GM18858 (cell line): ENCODE measurements around the gene MED1.
A peak's percentile ranks its signal among the peaks of the same experiment; 100 is the strongest.
"Not testable (repeated sequence)": the region's sequence is repeated elsewhere in the genome, so short reads cannot be mapped to it uniquely, and the experiment has no call there.

Source experiments
- ATAC-seq: cut with Tn5 transposase; IDR thresholded peaks from one replicate; pipeline ENCODE4 v1.9.1; 2021; ENCODE audit not compliant: unreplicated experiment

Gene MED1

GRCh38 chr17:39416141-39416540, 34.9 kb downstream of the MED1 start:
- no peak for ATAC-seq

GRCh38 chr17:39410279-39410678, 40.8 kb downstream of the MED1 start:
- no peak for ATAC-seq

DNA sequence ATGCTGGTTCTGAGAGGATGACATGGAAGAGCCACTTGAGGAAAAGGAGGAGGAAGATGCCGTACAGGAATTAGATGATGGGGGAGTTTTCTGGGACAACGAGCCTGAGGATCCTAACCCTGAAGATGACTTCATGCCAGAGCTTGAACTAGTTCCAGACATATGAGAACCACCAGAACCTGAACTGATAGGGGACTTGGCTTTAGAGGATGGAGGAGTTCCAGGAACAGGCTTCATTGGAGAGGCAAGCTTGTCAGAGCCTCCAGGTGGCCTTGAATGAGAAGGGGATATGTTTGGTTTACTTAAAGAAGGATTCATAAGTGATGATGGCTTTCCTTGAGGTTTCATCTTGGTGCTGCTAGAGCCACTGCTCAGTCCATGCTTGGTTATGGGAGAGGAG, 42.7 kb downstream of the MED1 start:
- no peak for ATAC-seq

DNA sequence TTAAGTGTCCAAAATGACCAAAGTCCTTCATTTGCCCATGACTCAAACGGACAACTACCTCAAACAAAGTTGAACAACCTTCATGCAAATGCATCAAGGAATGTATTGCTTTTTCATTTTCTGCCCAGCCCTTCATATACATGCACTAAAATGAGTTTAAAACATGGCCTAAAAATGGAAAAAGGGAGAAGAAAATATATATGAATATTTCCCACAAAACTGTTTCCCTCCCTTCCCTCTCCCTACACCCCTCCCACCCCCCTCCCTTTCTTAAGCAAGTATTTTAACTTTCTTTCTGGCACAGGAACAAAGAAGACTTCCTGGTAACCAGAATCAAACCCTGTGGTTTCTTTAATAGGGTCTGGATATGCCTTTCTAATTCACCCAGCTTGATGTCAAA, 44.1 kb downstream of the MED1 start:
- no peak for ATAC-seq

DNA sequence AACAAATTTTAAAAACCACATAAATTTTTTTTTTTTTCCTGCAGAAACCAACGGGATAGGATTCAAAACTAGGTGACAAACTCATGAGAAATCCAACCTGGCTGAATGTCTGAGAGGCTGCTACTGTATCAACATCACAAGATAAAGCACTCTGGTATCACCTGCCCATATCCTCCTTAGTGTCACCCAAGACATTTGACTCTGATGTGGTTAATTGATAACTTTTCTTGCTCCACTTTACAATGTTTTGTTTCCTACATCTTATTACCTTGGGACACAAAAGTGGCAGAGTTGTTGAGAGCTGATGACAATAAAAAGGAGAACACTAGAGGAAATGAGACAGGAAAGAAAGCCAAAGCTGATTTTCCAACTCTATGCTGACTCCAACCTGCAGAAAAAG, 45.6 kb downstream of the MED1 start:
- ATAC-seq, result no peak

- ATAC-seq, result no peak
Measured at GRCh38 chr17:39404542-39405378, 46.3 kb downstream of the MED1 start.

GRCh38 chr17:39402890-39403605, 48.0 kb downstream of the MED1 start:
- ATAC-seq, result no peak

GRCh38 chr17:39402244-39402889, 48.7 kb downstream of the MED1 start:
- no peak for ATAC-seq

- peak; percentile 61 for ATAC-seq
Measured at GRCh38 chr17:39401412-39402243, 49.4 kb downstream of the MED1 start, which contains the start of gene FBXL20. FBXL20 (minus strand) TSS chr17:39401626; CDS start chr17:39401402, 224 bp downstream.

DNA sequence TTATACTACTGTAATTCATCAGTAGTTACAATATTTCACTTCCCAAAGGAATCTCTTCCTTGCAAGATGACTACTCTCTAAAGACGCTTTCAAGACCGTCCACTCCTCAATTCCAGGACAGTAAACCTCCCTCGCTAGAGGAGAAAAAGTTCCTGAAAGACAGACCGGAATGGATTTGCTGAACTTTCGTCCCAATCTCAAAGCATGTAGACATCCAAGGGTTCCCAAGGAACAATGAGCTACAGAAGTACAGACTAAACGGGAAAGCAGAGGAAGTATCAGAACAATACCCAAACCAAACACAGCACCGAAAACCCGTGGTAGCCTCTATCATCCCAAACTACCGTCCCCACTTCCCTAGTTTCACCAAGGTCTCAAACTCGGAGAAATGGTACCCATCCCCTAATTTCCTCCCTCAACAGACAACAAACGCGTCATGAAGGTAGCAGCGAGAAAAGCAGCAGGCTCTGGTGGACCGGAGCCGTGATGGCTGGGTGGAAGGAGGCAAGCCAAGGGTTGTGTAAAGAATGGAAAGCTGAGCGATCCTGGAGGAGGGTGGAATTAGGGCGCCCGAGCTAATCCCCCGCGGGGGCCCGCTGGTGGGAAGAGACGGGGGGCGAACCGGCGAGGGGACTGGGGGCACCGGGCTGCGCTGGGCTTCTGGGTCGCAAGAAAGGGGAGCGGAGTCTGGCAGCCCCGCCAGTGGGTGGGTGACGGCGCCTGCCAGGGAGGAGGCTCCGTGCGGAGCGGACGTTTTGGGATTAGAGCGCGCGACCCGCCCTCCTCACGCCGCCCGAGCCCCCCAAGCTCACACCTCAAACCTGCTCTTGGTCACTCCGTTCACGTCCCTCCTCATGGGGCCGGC, 50.3 kb downstream of the MED1 start:
- no peak for ATAC-seq

DNA sequence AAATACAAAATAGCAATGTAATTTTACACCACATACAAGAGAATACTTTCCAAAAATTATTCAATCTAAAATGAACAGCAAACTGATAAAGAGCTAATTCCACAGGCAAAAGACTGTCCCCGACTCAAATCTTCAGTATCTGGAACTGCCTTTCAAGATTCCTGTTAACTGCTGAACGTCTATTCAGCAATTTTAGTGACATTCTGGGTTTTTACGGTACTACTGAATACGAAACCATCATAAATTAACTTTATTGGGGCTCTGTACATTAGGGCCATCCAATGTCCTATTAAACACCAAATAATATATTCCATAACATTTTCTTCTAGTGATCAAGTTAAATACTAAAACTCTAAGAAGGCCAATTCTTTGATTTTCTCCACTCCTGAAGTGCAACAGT, 51.3 kb downstream of the MED1 start:
- no peak for ATAC-seq

- no peak for ATAC-seq
Measured at GRCh38 chr17:39393736-39394135, 57.3 kb downstream of the MED1 start.

DNA sequence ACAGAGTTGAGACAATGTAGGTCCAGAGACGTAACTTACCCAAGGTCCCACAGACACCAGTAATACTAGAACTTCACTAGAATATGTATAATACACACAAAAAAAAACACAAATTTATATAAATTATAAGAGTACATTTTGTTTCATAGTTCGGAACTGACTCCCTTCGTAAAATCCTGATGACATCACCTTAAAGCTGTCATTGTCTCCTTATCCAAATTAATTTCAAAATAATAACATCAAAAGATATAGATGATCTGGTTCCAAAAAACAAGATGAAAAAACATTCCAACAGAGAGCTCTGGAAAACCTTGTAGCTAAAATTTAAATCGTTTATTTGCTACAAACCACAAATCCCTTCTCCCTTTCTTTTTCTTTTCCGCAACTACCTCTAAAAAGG, 59.6 kb downstream of the MED1 start:
- ATAC-seq, result no peak

- no peak for ATAC-seq
Measured at GRCh38 chr17:39385040-39385439, 66.0 kb downstream of the MED1 start.

DNA sequence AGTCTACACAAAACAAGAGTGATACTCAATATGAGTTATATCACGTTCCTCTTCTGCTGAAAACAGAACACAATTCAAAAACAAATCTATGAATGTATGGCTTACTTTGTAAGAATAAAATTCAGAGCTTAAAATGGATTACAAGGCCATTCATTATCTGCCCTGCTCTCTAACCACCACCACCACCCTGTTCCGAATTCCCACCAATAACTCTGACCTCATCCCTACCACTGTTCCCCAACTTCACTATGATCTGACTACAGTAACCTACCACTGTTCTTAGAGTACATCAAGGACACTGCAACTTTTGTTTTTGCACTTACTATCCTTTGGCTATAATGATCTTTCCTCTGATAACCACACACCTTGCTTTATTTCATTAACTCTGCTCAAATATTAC, 70.9 kb downstream of the MED1 start:
- no peak for ATAC-seq

DNA sequence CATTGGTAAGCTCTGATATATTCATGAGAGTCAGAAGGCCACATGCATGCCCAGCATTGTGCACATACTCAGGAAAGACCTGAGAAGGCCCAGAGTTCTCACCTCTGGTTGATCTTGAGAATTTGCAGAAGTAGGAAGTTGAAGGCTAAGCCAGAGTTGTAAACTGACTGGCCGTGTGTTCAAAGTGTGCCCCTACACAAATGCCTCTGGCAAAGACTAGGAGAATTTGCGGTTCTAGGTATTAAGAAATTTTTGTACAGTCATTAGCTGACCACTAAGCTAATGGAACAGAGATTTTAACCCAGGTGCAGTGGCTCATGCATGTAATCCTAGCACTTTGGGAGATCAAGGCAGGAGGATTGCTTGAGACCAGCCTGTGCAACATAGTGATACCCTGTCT, 74.6 kb downstream of the MED1 start:
- ATAC-seq, result no peak

GRCh38 chr17:39367805-39368204, 83.3 kb downstream of the MED1 start:
- not testable (repeated sequence) for ATAC-seq

DNA sequence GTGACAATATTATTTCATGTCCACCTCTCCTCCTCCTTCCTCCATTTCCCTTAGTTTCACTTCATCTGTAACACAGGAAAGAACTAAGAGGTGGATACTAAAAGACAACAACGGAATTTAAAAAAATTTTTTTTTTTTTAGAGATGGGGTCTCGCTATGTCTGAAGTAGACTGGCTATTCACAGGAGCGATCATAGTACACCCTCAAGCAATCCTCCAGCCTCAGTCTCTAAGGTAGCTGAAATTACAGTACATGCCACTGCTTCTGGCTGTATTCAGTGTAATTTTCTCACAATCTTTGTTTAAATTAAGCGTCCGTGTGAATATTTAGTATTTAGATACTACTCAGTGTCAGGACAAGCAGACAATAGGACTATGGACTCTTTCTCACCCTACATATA, 85.2 kb downstream of the MED1 start:
- ATAC-seq, result no peak

- no peak for ATAC-seq
Measured at GRCh38 chr17:39365242-39365641, 85.8 kb downstream of the MED1 start.
